Neuronal stem cell (in vitro differentiated cells): ENCODE measurements around the gene NOXO1.

ENCODE experiments used
- DNase-seq: peaks from one replicate; pipeline ENCODE4 v3.0.0-alpha.2; 2013; ENCODE audit warnings: low spot score
- H2AFZ ChIP-seq: one replicate; pipeline ENCODE4 v1.6.1; 2013; ENCODE audit warnings: mild to moderate bottlenecking, low read length, inconsistent platforms
- H2AK5ac ChIP-seq: 2 replicates; pipeline ENCODE4 v1.6.1; 2013; ENCODE audit warnings: low read depth, mild to moderate bottlenecking, inconsistent platforms, low read length, moderate library complexity, mixed read lengths
- H2BK120ac ChIP-seq: 2 replicates; pipeline ENCODE4 v1.6.1; 2013; ENCODE audit warnings: low read depth, mild to moderate bottlenecking, inconsistent platforms, low read length, moderate library complexity, mixed read lengths
- H2BK12ac ChIP-seq: one replicate; pipeline ENCODE4 v1.6.1; 2013; ENCODE audit warnings: low read length, inconsistent platforms
- H2BK15ac ChIP-seq: 2 replicates; pipeline ENCODE4 v1.6.1; 2013; ENCODE audit warnings: mild to moderate bottlenecking, low read length, inconsistent platforms, mixed read lengths
- H2BK5ac ChIP-seq: one replicate; pipeline ENCODE4 v1.6.1; 2013; ENCODE audit warnings: inconsistent platforms, mild to moderate bottlenecking, low read length, moderate library complexity
- H3K14ac ChIP-seq: one replicate; pipeline ENCODE4 v1.6.1; 2013; ENCODE audit warnings: low read length, inconsistent platforms
- H3K18ac ChIP-seq: 2 replicates; pipeline ENCODE4 v1.6.1; 2013; ENCODE audit warnings: low read length, inconsistent platforms
- H3K23ac ChIP-seq: 2 replicates; pipeline ENCODE4 v1.6.1; 2013; ENCODE audit warnings: low read depth, mild to moderate bottlenecking, mixed read lengths, low read length, inconsistent platforms; ENCODE audit not compliant: poor library complexity
- H3K27ac ChIP-seq: replicated peaks from 3 replicates; pipeline ENCODE4 v1.5.1; 2013; ENCODE audit warnings: low read length, inconsistent platforms
- H3K27me3 ChIP-seq, 3 experiments: 2 replicates each; pipeline ENCODE4 v1.6.1; 2013; ENCODE audit warnings: low read length in 3 of 3, mild to moderate bottlenecking in 2 of 3, inconsistent platforms in 1 of 3, low read depth in 1 of 3, mixed read lengths in 1 of 3, moderate library complexity in 1 of 3; ENCODE audit not compliant: control insufficient read depth in 3 of 3, insufficient read depth in 3 of 3
- H3K36me3 ChIP-seq, 2 donors: replicated peaks in 1 of 2; 2 replicates each; pipeline ENCODE4 v1.6.1; 2013; ENCODE audit warnings: low read length in 2 of 2; ENCODE audit not compliant: control insufficient read depth in 2 of 2, insufficient read depth in 2 of 2
- H3K4ac ChIP-seq: 2 replicates; pipeline ENCODE4 v1.6.1; 2013; ENCODE audit warnings: inconsistent platforms, mild to moderate bottlenecking, low read length, moderate library complexity
- H3K4me1 ChIP-seq, 2 donors: 1 replicate in 1 of 2; 2 replicates in 1 of 2; pipeline ENCODE4 v1.6.1; 2013; ENCODE audit warnings: low read length in 2 of 2, low read depth in 1 of 2; ENCODE audit not compliant: control insufficient read depth in 2 of 2, insufficient read depth in 1 of 2
- H3K4me2 ChIP-seq: one replicate; pipeline ENCODE4 v1.6.1; 2013; ENCODE audit warnings: mild to moderate bottlenecking, low read length, inconsistent platforms; ENCODE audit not compliant: insufficient read depth, poor library complexity, severe bottlenecking
- H3K4me3 ChIP-seq, 2 donors: 2 replicates each; pipeline ENCODE4 v1.5.1; 2013; ENCODE audit warnings: low read length in 2 of 2, mild to moderate bottlenecking in 2 of 2, inconsistent platforms in 1 of 2, moderate library complexity in 1 of 2
- H3K79me1 ChIP-seq: one replicate; pipeline ENCODE4 v1.6.1; 2013; ENCODE audit warnings: low read depth, mild to moderate bottlenecking, inconsistent platforms, low read length, moderate library complexity
- H3K9ac ChIP-seq: one replicate; pipeline ENCODE4 v1.6.1; 2013; ENCODE audit warnings: mild to moderate bottlenecking, low read depth, low read length, inconsistent platforms; ENCODE audit not compliant: poor library complexity
- H3K9me3 ChIP-seq, 2 donors: replicated peaks in 1 of 2; 2 replicates each; pipeline versions ENCODE3 to v1.6.1; 2013; ENCODE audit warnings: low read length in 2 of 2, mild to moderate bottlenecking in 2 of 2, inconsistent platforms in 1 of 2, low read depth in 1 of 2, mixed read lengths in 1 of 2, moderate library complexity in 1 of 2; ENCODE audit not compliant: control insufficient read depth in 2 of 2, insufficient read depth in 1 of 2
- H4K8ac ChIP-seq: one replicate; pipeline ENCODE4 v1.6.1; 2013; ENCODE audit warnings: low read depth, mild to moderate bottlenecking, inconsistent platforms, low read length, moderate library complexity
- H4K91ac ChIP-seq: one replicate; pipeline ENCODE4 v1.6.1; 2013; ENCODE audit warnings: low read length, low read depth, mild to moderate bottlenecking, inconsistent platforms; ENCODE audit not compliant: poor library complexity
- WGBS, 2 donors: extraction: QIAGEN DNeasy Blood & Tissue Kit; methylation state at CpG; one replicate each; pipeline ENCODE4 v1.1.7; 2013; ENCODE audit warnings: missing lambda C conversion rate in 2 of 2, mixed read lengths in 1 of 2; ENCODE audit not compliant: insufficient read length in 2 of 2, insufficient replicate concordance in 1 of 2; ENCODE audit errors: extremely low coverage in 2 of 2; 5-methylcytosine and 5-hydroxymethylcytosine counted together

The NOXO1 gene

DNA sequence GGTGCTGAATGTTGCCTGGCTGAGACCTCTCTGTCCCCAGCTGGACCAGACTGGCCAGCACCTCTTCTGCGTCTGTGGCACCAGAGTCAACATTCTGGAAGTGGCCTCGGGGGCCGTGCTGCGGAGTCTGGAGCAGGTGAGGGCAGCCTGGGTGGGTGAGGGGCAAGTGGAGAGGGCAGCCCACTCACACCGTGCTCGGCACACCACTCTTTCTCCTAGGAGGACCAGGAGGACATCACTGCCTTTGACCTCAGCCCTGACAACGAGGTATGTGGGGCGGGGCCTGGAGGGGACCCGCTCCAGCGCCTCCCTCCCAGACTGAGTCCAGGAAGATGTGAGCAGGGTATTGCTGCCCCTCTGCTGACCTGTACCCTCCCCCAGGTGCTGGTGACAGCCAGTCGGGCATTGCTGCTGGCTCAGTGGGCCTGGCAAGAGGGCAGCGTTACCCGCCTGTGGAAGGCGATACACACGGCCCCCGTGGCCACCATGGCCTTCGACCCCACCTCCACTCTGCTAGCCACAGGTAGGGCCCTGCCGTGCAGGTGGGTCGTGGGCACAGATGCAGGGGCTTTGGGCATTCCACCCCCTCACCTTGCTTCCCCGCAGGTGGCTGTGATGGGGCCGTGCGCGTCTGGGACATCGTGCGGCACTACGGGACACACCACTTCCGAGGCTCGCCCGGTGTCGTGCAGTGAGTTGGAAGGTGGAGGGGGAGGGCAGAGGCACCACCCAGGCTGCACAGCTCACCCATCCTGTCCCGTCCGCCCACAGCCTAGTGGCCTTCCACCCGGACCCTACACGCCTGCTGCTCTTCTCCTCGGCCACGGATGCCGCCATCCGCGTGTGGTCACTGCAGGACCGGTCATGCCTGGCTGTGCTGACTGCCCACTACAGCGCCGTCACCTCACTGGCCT lies 6.9 kb downstream of the NOXO1 start:
- H2BK15ac ChIP-seq = no peak overlapping the region
- DNase-seq = no peak
- no peak overlapping the region for H4K91ac ChIP-seq
- H2BK12ac ChIP-seq = no peak overlapping the region
- no peak overlapping the region for H2AFZ ChIP-seq
- H4K8ac ChIP-seq = peak overlapping the region; percentile 3
- no peak overlapping the region for H3K9ac ChIP-seq
- H3K4me2 ChIP-seq = no peak overlapping the region
- H3K27ac ChIP-seq = no peak overlapping the region
- H2AK5ac ChIP-seq = no peak overlapping the region
- no peak overlapping the region for H3K14ac ChIP-seq
- no peak overlapping the region for H3K18ac ChIP-seq
- H3K36me3 ChIP-seq = peaks cover 31 to 47% of the 10 kb centered on the region in 2 donors
- peaks cover 0 to 14% (median 2%) of the 10 kb centered on the region in 3 experiments for H3K27me3 ChIP-seq
- WGBS, 2 donors = no CpG with 5 or more reads among the region's 42 CpGs
- peaks cover 2 to 5% of the 10 kb centered on the region in 2 donors for H3K4me1 ChIP-seq
- H2BK120ac ChIP-seq = no peak overlapping the region
- no peak overlapping the region for H3K4ac ChIP-seq
- H2BK5ac ChIP-seq = no peak overlapping the region
- H3K23ac ChIP-seq = peak overlapping the region; percentile 65
- no peaks in the 10 kb centered on the region for H3K9me3 ChIP-seq
- H3K4me3 ChIP-seq = peak overlapping the region; percentile 9 to 16
- H3K79me1 ChIP-seq = peaks cover 22% of the 10 kb centered on the region

DNA sequence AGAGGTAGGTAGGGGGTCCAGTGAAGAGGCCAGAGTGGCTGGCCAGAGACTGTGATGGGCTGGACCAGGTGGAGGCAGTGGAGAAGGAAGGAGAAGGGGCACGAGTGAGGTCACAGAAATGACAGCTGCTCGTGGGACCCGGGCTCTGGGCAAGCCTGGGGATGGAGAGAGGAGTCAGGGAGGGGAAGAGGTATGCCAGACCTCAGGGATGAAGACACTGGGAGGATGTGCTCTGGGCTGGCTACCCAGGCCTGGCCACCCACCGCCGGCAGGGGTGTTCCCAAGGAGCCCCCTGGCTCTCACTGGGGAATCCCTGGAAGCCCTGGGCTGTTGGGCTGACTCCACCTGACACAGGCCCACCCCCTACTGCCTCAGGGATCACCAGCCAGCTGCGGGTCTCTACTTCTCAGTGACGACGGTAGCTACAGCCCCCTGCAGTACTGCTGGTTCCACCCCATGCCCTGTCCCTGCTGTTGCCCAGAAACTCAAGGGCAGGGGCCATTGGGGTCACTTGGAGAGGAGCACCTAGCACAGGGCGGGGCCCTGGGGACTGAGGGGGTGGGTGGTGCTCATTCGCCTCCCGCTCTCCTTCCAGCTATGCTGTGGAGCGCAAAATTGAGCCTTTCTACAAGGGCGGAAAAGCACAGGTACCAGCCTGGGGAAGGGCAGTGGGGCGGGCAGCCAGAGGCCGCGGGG lies 7.7 kb downstream of the NOXO1 start:
- Histone ChIP-seq H3K14ac (no peak overlapping the region), H3K79me1 (peaks cover 20% of the 10 kb centered on the region), H3K4me1 (peaks cover 2 to 4% of the 10 kb centered on the region in 2 donors), H2BK5ac (no peak overlapping the region), H4K8ac (peak overlapping the region; percentile 43), H3K4me2 (no peak overlapping the region), H3K4ac (no peak overlapping the region), H2BK120ac (no peak overlapping the region), H4K91ac (no peak overlapping the region), H3K27me3 (peaks cover 0 to 6% (median 0%) of the 10 kb centered on the region in 3 experiments), H3K9me3 (no peaks in the 10 kb centered on the region), H3K36me3 (peaks cover 31 to 44% of the 10 kb centered on the region in 2 donors), H3K23ac (no peak overlapping the region), H3K18ac (no peak overlapping the region), H2BK12ac (no peak overlapping the region), H3K9ac (no peak overlapping the region), H2AFZ (no peak overlapping the region), H2AK5ac (peak overlapping the region; percentile 37), H2BK15ac (no peak overlapping the region), H3K27ac (no peak overlapping the region), H3K4me3 (peak overlapping the region in 1 of 2 donors; percentile 32)
- no CpG with 5 or more reads among the region's 16 CpGs for whole genome bisulfite sequencing, 2 donors
- no peak for DNase-seq

DNA sequence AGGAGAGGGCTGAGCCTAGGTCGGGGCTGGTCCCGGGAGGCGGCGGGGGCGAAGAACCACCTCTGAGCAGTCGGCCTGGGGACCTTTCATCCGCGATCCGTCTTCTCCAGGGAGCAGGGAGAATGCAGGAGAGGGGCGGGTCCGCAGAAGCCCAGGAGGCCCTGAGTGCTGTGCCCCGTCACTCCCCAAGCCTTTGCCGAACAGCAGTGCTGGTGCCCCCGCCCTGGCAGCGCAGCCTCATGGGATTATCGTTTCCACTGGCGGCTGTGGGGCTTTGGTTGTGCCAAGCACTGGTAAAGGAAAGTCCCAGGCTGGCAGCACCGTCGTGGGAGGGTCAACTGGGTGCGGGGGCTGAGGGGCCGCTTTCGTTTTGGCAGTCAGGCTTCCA lies 8.8 kb downstream of the NOXO1 start:
- peaks cover 2 to 4% of the 10 kb centered on the region in 2 donors for H3K4me1 ChIP-seq
- H3K23ac ChIP-seq = peak overlapping the region; percentile 94
- H3K79me1 ChIP-seq = peaks cover 20% of the 10 kb centered on the region
- WGBS, 2 donors = no CpG with 5 or more reads among the region's 22 CpGs
- H2BK12ac ChIP-seq = peak overlapping the region; percentile 73
- H3K9me3 ChIP-seq = no peaks in the 10 kb centered on the region
- H4K91ac ChIP-seq = no peak overlapping the region
- H3K4me3 ChIP-seq = peak overlapping the region; percentile 97 to 100
- peak overlapping the region; percentile 91 for H3K18ac ChIP-seq
- peak overlapping the region; percentile 95 for H3K4ac ChIP-seq
- peak overlapping the region; percentile 65 for H4K8ac ChIP-seq
- H3K14ac ChIP-seq = no peak overlapping the region
- DNase-seq = no peak
- peak overlapping the region; percentile 66 for H2BK5ac ChIP-seq
- no peaks in the 10 kb centered on the region for H3K27me3 ChIP-seq
- peak overlapping the region; percentile 98 for H3K4me2 ChIP-seq
- no peak overlapping the region for H3K27ac ChIP-seq
- peak overlapping the region; percentile 84 for H2AK5ac ChIP-seq
- H2AFZ ChIP-seq = peak overlapping the region; percentile 97
- no peak overlapping the region for H2BK120ac ChIP-seq
- peaks cover 29 to 33% of the 10 kb centered on the region in 2 donors for H3K36me3 ChIP-seq
- no peak overlapping the region for H2BK15ac ChIP-seq
- peak overlapping the region; percentile 93 for H3K9ac ChIP-seq
